T-helper 1 cell treated with Interleukin-12 subunit alpha and Interleukin-12 subunit beta and Interleukin-4 antibody, amounts not matched to agents 30 μg/mL and 1 μg/mL, for 36 hours (primary cell): Measurements from ENCODE around the gene TDRD7.

Source experiments
- H3K27ac Mint-ChIP-seq: one replicate; pipeline ENCODE4 v1.8.0; 2021; ENCODE audit warnings: mild to moderate bottlenecking, mixed read lengths
- H3K27me3 Mint-ChIP-seq: one replicate; pipeline ENCODE4 v1.8.0; 2021; ENCODE audit warnings: low read depth, mixed read lengths
- H3K36me3 Mint-ChIP-seq: one replicate; pipeline ENCODE4 v1.8.0; 2021; ENCODE audit warnings: low read depth, mixed read lengths
- H3K4me1 Mint-ChIP-seq: one replicate; pipeline ENCODE4 v1.8.0; 2021; ENCODE audit warnings: low read depth, mixed read lengths
- H3K4me3 Mint-ChIP-seq: one replicate; pipeline ENCODE4 v1.8.0; 2021; ENCODE audit warnings: mild to moderate bottlenecking, moderate library complexity, mixed read lengths
- H3K9me3 Mint-ChIP-seq: one replicate; pipeline ENCODE4 v1.8.0; 2021; ENCODE audit warnings: mixed read lengths

The TDRD7 gene

DNA sequence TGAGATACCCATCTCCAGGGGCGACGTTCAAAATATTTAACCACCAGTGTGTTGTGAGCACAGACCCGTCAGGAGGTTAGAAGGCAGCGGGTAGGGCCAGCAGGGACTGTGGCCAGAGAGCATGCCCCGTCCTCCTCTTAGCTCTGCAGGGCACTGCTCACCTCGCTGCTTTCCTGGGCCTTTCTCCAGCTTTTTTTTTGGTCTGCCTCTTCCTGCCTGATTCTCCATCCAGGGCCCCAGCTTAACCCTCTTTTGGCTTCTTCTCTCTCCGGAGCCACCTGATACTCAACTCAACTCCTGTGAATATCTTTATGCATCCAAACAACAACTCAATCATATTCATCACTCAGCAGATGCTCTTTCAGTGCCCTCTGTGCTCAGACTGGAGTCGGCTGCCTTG, 133.6 kb downstream of the TDRD7 start:
- Mint-ChIP-seq H3K4me1 (no peaks in the 10 kb centered on the region), H3K4me3 (no peak overlapping the region), H3K36me3 (no peaks in the 10 kb centered on the region), H3K27ac (no peak overlapping the region), H3K27me3 (peaks cover 7% of the 10 kb centered on the region), H3K9me3 (no peaks in the 10 kb centered on the region)
